Measurements from ENCODE around the gene AKNA.

Gene AKNA

DNA sequence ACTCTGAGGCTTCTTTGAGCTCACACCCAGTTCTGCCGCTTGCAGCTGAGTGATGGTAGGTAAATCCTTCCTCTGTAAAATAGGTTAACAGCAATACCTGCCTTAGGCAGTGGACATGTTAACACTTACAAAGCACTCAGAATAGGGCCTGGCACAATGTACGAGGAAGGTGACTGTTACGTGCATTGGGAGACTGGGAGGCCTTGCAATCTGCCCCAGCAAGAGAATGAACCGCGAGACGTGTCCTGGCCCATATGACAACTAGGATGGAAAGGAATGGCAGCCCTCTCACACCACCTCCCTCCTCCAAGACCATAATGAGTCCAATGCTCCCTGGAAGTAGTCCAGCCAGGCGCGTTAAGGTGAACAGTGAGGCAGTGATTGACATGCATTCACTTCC is 23.1 kb upstream of the AKNA start:
- H3K27ac ChIP-seq: no peak overlapping the region
- no peak for DNase-seq
- TF ChIP-seq, protein P1, sequence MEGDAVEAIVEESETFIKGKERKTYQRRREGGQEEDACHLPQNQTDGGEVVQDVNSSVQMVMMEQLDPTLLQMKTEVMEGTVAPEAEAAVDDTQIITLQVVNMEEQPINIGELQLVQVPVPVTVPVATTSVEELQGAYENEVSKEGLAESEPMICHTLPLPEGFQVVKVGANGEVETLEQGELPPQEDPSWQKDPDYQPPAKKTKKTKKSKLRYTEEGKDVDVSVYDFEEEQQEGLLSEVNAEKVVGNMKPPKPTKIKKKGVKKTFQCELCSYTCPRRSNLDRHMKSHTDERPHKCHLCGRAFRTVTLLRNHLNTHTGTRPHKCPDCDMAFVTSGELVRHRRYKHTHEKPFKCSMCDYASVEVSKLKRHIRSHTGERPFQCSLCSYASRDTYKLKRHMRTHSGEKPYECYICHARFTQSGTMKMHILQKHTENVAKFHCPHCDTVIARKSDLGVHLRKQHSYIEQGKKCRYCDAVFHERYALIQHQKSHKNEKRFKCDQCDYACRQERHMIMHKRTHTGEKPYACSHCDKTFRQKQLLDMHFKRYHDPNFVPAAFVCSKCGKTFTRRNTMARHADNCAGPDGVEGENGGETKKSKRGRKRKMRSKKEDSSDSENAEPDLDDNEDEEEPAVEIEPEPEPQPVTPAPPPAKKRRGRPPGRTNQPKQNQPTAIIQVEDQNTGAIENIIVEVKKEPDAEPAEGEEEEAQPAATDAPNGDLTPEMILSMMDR (IDR thresholded peaks at IDR 0.05): no peak
- H3K4me1 ChIP-seq: peaks cover 0 to 15% (median 4%) of the 10 kb centered on the region in 4 donors
- intact Hi-C loops (cut with DNase I; ENCODE audit: low total_unique reads): no loop called here
- H3K27me3 ChIP-seq: no peaks in the 10 kb centered on the region
- H3K36me3 ChIP-seq: peaks cover 0 to 11% (median 0%) of the 10 kb centered on the region in 3 donors
- no peak overlapping the region for H3K4me3 ChIP-seq
- no peaks in the 10 kb centered on the region for H3K9me3 ChIP-seq

DNA sequence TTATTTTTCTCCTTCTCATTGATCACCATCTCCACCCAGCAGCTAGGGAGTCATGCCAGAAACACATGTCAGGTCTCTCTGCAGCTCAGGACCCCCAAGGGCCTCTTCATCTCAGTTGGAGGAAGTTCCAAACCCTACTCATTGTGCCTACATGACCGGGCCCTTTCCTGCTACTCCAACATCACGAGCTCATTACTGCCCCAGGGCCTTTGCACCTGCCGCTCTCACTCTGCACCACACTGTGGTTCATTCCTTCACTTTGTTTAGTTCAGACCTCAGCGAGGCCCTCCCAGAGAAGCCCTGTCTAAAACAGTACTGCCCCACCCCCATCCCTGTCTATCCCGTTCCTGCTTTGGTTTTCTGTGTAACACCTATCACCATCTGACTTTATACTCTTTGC is 22.1 kb upstream of the AKNA start:
- Histone ChIP-seq H3K27me3 (no peaks in the 10 kb centered on the region), H3K4me3 (no peak overlapping the region), H3K27ac (no peak overlapping the region), H3K9me3 (no peaks in the 10 kb centered on the region), H3K36me3 (peaks cover 0 to 13% (median 0%) of the 10 kb centered on the region in 3 donors), H3K4me1 (peaks cover 0 to 15% (median 6%) of the 10 kb centered on the region in 4 donors)
- intact Hi-C loops (cut with DNase I; ENCODE audit: low total_unique reads): loop anchor here (10.0 kb wide), 2 partner anchors 95 to 175 kb away; partner anchors contain the start of genes ATP6V1G1 and WHRN
- TF ChIP-seq, protein P1 (IDR thresholded peaks at IDR 0.05): no peak
- DNase-seq: no peak

DNA sequence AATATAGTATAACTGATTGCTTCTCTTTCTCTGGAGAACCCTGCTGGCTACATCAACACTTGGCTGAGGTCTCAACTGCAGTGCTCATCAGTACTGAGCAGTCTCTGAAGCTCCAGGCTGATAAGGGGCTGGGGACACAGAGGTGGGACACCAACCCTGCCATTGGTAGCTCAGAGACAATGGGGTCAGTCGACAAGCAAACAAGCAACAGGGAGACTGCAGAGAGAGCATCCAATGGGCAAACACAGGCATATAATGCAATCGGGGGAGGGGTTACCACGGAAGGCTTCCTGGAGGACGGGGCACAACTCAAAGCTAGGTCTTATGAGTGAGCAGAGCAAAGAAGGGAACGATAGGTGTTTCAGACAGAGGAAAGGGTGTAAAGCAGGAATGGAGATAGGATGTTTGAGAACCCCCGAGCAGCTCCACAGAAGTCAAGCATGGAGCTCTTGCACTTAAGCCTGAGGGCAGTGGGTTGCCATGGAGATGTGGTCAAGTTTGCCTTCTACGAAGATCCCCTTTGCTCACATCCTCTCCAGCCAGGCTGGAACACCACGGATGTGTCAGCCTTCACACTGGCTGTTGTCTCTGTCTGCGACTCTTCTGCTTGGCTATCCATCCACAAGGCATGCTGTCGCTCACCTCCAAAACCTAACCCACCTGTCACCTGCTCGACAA is 21.5 kb upstream of the AKNA start:
- peaks cover 0 to 11% (median 4%) of the 10 kb centered on the region in 4 donors for H3K4me1 ChIP-seq
- H3K36me3 ChIP-seq: peaks cover 0 to 13% (median 0%) of the 10 kb centered on the region in 3 donors
- H3K27ac ChIP-seq: no peak overlapping the region
- H3K27me3 ChIP-seq: no peaks in the 10 kb centered on the region
- no peaks in the 10 kb centered on the region for H3K9me3 ChIP-seq
- H3K4me3 ChIP-seq: no peak overlapping the region
- TF ChIP-seq, protein P1 (IDR thresholded peaks at IDR 0.05): no peak
- intact Hi-C loops (cut with DNase I; ENCODE audit: low total_unique reads): loop anchor here (10.0 kb wide), 2 partner anchors 96 to 176 kb away; partner anchors contain the start of genes ATP6V1G1 and WHRN
- no peak for DNase-seq

DNA sequence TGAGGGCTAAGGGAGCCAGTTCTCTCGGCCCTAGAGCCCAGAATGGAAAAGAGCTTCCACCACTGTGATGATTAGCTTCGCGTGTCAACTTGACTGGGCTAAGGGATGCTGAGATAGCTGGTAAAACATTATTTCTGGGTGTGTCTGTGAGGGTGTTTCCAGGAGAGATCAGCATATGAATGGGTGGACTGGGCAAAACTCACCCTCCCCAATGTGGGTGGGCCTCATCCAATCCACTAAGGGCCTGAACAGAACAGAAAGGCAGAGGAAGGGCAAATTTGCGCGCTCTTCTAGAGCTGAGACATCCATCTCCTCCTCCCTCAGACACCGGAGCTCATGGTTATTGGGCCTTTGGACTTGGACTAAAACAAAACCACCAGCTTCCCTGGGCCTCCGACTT is 20.9 kb upstream of the AKNA start:
- DNase-seq: no peak
- H3K27ac ChIP-seq: no peak overlapping the region
- no peaks in the 10 kb centered on the region for H3K27me3 ChIP-seq
- peaks cover 0 to 5% (median 2%) of the 10 kb centered on the region in 4 donors for H3K4me1 ChIP-seq
- no peaks in the 10 kb centered on the region for H3K9me3 ChIP-seq
- H3K36me3 ChIP-seq: peaks cover 0 to 13% (median 0%) of the 10 kb centered on the region in 3 donors
- no peak overlapping the region for H3K4me3 ChIP-seq
- intact Hi-C loops (cut with DNase I; ENCODE audit: low total_unique reads): loop anchor here (10.0 kb wide), 2 partner anchors 96 to 176 kb away; partner anchors contain the start of genes ATP6V1G1 and WHRN
- TF ChIP-seq, protein P1 (IDR thresholded peaks at IDR 0.05): no peak

DNA sequence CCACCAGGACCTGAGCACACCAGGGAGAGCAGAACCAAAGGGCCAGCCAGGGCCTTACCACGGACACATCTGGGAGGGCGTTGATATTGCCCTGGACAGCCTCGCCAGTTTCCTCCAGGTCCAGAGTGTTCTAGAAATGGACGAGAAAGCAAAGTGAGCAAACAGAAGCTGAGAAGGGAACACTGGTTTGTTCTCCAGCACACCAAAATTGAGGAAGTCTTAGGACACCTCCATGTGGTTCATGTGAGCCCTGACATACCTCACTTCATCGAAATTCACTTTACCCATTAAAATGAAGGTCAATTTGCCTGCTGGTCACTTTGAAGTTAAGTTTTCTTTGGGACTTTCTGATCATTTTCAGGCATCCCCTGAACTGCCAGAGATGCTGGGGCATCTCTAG is 20.1 kb upstream of the AKNA start:
- Histone ChIP-seq H3K9me3 (no peaks in the 10 kb centered on the region), H3K27me3 (no peaks in the 10 kb centered on the region), H3K4me3 (no peak overlapping the region), H3K4me1 (peaks cover 0 to 5% (median 0%) of the 10 kb centered on the region in 4 donors), H3K36me3 (peaks cover 0 to 13% (median 0%) of the 10 kb centered on the region in 3 donors), H3K27ac (no peak overlapping the region)
- no peak for DNase-seq
- TF ChIP-seq, protein P1 (IDR thresholded peaks at IDR 0.05): no peak
- intact Hi-C loops (cut with DNase I; ENCODE audit: low total_unique reads): loop anchor here (10.0 kb wide), 2 partner anchors 97 to 177 kb away; partner anchors contain the start of genes ATP6V1G1 and WHRN

Data from tibial artery (tissue), 4 donors.